DND-41 (cell line): ENCODE measurements around the gene KCNS1.
"Not testable (repeated sequence)": the region's sequence is repeated elsewhere in the genome, so short reads cannot be mapped to it uniquely, and the experiment has no call there.

Source experiments
- ATAC-seq: fragments of 200-7000 bp; cut with Tn5 transposase; 3 replicates; pipeline ENCODE4 v1.9.1; 2021; ENCODE audit warnings: low read depth; ENCODE audit not compliant: insufficient read depth
- DNase-seq: peaks from one replicate; pipeline ENCODE4 v3.0.0-alpha.2; 2020
- H2AFZ ChIP-seq: 2 replicates; pipeline ENCODE4 v1.6.0; 2012; ENCODE audit warnings: low read depth, low read length
- H3K27ac ChIP-seq: 2 replicates; pipeline ENCODE4 v1.5.1; 2012; ENCODE audit warnings: low read length, inconsistent platforms
- H3K27me3 ChIP-seq: fragments of 200-600 bp; sonication (generic); 2 replicates; pipeline ENCODE4 v1.6.0; 2012; ENCODE audit warnings: low read length, mild to moderate bottlenecking, inconsistent platforms; ENCODE audit not compliant: insufficient read depth, poor library complexity
- H3K36me3 ChIP-seq: 2 replicates; pipeline ENCODE4 v1.5.1; 2012; ENCODE audit warnings: low read length, inconsistent platforms; ENCODE audit not compliant: insufficient read depth
- H3K4me1 ChIP-seq: 2 replicates; pipeline ENCODE4 v1.5.1; 2012; ENCODE audit warnings: mild to moderate bottlenecking, low read length; ENCODE audit not compliant: insufficient read depth
- H3K4me2 ChIP-seq: 2 replicates; pipeline ENCODE4 v1.6.0; 2012; ENCODE audit warnings: mild to moderate bottlenecking, moderate library complexity, low read length, inconsistent platforms; ENCODE audit not compliant: insufficient read depth
- H3K4me3 ChIP-seq, 2 experiments: fragments of 200-600 bp in 1 of 2; shearing (Covaris generic) in 1 of 2; 2 replicates each; pipeline ENCODE4 v1.5.1; 2012 to 2016; ENCODE audit warnings: inconsistent platforms in 2 of 2, low read length in 2 of 2, mild to moderate bottlenecking in 2 of 2, low read depth in 1 of 2, moderate library complexity in 1 of 2
- H3K79me2 ChIP-seq: 2 replicates; pipeline ENCODE4 v1.6.0; 2012; ENCODE audit warnings: low read length, inconsistent platforms; ENCODE audit not compliant: insufficient read depth
- H3K9ac ChIP-seq: 2 replicates; pipeline ENCODE4 v1.6.0; 2012; ENCODE audit warnings: low read depth, mild to moderate bottlenecking, inconsistent platforms, low read length, moderate library complexity
- H3K9me3 ChIP-seq: 2 replicates; pipeline ENCODE4 v1.5.1; 2012; ENCODE audit warnings: low read length, moderate library complexity, mild to moderate bottlenecking, inconsistent platforms; ENCODE audit not compliant: insufficient read depth, severe bottlenecking
- H4K20me1 ChIP-seq: 2 replicates; pipeline ENCODE4 v1.6.0; 2012; ENCODE audit warnings: low read length; ENCODE audit not compliant: insufficient read depth
- CTCF ChIP-seq: IDR thresholded peaks from 2 replicates; pipeline ENCODE4 v1.5.1; 2012; ENCODE audit warnings: borderline replicate concordance, low read length, moderate library complexity, mild to moderate bottlenecking; ENCODE audit not compliant: poor library complexity, severe bottlenecking; ENCODE audit errors: extremely low read depth
- EZH2 ChIP-seq: IDR thresholded peaks from 3 replicates; pipeline ENCODE4 v1.6.1; 2012; ENCODE audit warnings: borderline replicate concordance, low read depth, mild to moderate bottlenecking, moderate library complexity, low read length, inconsistent platforms; ENCODE audit not compliant: severe bottlenecking

The KCNS1 gene

GRCh38 chr20:45064812-45065211 is 36.1 kb downstream of the KCNS1 start:
- Histone ChIP-seq H3K36me3 (peaks cover 31% of the 10 kb centered on the region), H3K4me1 (no peaks in the 10 kb centered on the region), H3K79me2 (peaks cover 8% of the 10 kb centered on the region; the same call in 1 of the 2 replicates)

GRCh38 chr20:45063107-45063506 is 37.8 kb downstream of the KCNS1 start:
- not testable (repeated sequence) for DNase-seq, H3K27ac ChIP-seq, H3K9ac ChIP-seq, H3K79me2 ChIP-seq, H3K27me3 ChIP-seq, ATAC-seq, H2AFZ ChIP-seq, H3K4me3 ChIP-seq, H3K4me1 ChIP-seq, H3K4me2 ChIP-seq, H3K9me3 ChIP-seq, H4K20me1 ChIP-seq
- H3K36me3 ChIP-seq: peaks cover 26% of the 10 kb centered on the region

More at GRCh38 chr20:45064812-45065211, 36.1 kb downstream of the KCNS1 start:
- H3K4me3 ChIP-seq: no peak overlapping the region
- H3K27me3 ChIP-seq: no peaks in the 10 kb centered on the region
- DNase-seq: no peak
- H3K9ac ChIP-seq: no peak overlapping the region
- H2AFZ ChIP-seq: no peak overlapping the region
- no peaks in the 10 kb centered on the region for H3K9me3 ChIP-seq
- ATAC-seq: no peak
- TF ChIP-seq CTCF: no peak
- H3K27ac ChIP-seq: no peak overlapping the region
- H3K4me2 ChIP-seq: no peak overlapping the region
- H4K20me1 ChIP-seq: peaks cover 7% of the 10 kb centered on the region; the same call in 1 of the 2 replicates

GRCh38 chr20:45061244-45061643 is 39.7 kb downstream of the KCNS1 start:
- Histone ChIP-seq H3K36me3 (peaks cover 20% of the 10 kb centered on the region), H3K27ac (no peak overlapping the region), H3K9ac (no peak overlapping the region), H3K4me3 (no peak overlapping the region), H3K4me1 (no peaks in the 10 kb centered on the region), H4K20me1 (peaks cover 11% of the 10 kb centered on the region; the same call in 1 of the 2 replicates), H3K27me3 (no peaks in the 10 kb centered on the region), H2AFZ (no peak overlapping the region), H3K4me2 (no peak overlapping the region), H3K9me3 (no peaks in the 10 kb centered on the region), H3K79me2 (peaks cover 8% of the 10 kb centered on the region; the same call in 1 of the 2 replicates)
- ATAC-seq: no peak
- no peak for TF ChIP-seq CTCF
- no peak for TF ChIP-seq EZH2
- DNase-seq: no peak

GRCh38 chr20:45060294-45060693 is 40.6 kb downstream of the KCNS1 start:
- no peak for DNase-seq
- no peaks in the 10 kb centered on the region for H3K27me3 ChIP-seq
- H3K4me1 ChIP-seq: no peaks in the 10 kb centered on the region
- TF ChIP-seq CTCF (no peak), EZH2 (no peak)
- H3K9me3 ChIP-seq: no peaks in the 10 kb centered on the region
- H3K4me3 ChIP-seq: no peak overlapping the region
- H3K36me3 ChIP-seq: peaks cover 23% of the 10 kb centered on the region
- no peak for ATAC-seq
- H3K27ac ChIP-seq: no peak overlapping the region
- peaks cover 5% of the 10 kb centered on the region; the same call in 1 of the 2 replicates for H3K79me2 ChIP-seq
- no peak overlapping the region for H3K4me2 ChIP-seq
- no peak overlapping the region for H3K9ac ChIP-seq
- H4K20me1 ChIP-seq: peaks cover 9% of the 10 kb centered on the region; the same call in 1 of the 2 replicates
- no peak overlapping the region for H2AFZ ChIP-seq
